ENCODE measurements around the gene EDARADD. TPM values are rescaled to one million over a fixed set of nuclear protein-coding genes. Genes with fewer than 3 reads are reported as not detected.
A peak's percentile ranks its signal among the peaks of the same experiment; 100 is the strongest.

EDARADD gene
- total RNA-seq (2021; ENCODE audit: unreplicated experiment): 35.4 TPM
- 30.5 TPM for polyA plus RNA-seq (2012; ENCODE audit: insufficient read length)
- Bru-seq, nascent RNA: percentile 80 among the genes with signal in this experiment
- percentile 62 among the genes with signal in this experiment for BruChase-seq, experiment 1, labeled RNA remaining after a 2-hour chase
- BruChase-seq, experiment 2, labeled RNA remaining after a 6-hour chase: percentile 64 among the genes with signal in this experiment
- long read RNA-seq, transcript EDARADD-202 (6 exons, 3,097 nt): major isoform, 69 of 107 reads
- long read RNA-seq, transcript EDARADD-201 (6 exons, 858 nt): minor isoform, 8 of 107 reads
- long read RNA-seq, partial matches to known transcripts: 1 of 107 reads
- long read RNA-seq, other reads (novel, unspliced or antisense): 29 of 107 reads

GRCh38 chr1:236393681-236394481 lies at the start of gene EDARADD:
Gene EDARADD (plus strand): TSS chr1:236394286. CDS start chr1:236394445, 159 bp downstream.
- H3K27me3 ChIP-seq (ENCODE audit: control insufficient read depth, insufficient read depth, low read length): no peaks in the 10 kb centered on the region
- intact Hi-C loops (cut with micrococcal nuclease; ENCODE audit: unreplicated experiment): loop anchor here (10.0 kb wide), 2 partner anchors 109 to 289 kb away; partner anchors contain the start of gene ERO1B
- ChIA-PET CTCF (no interaction called here), POLR2A (interaction anchor here (0.5 to 0.6 kb wide), 2 partner anchors 10 to 13 kb away, joined by 3 read pairs; no protein-coding TSS in a partner anchor)
- H3K36me3 ChIP-seq (ENCODE audit: control insufficient read depth, insufficient read depth, low read length): no peaks in the 10 kb centered on the region
- no TSS peak for BruUV-seq (replicated peaks)
- peaks cover 50% of the 10 kb centered on the region for H3K4me1 ChIP-seq (ENCODE audit: control insufficient read depth, insufficient read depth, low read length)
- DNase-seq (ENCODE audit: low read depth, low spot score): no peak
- peak within 1 kb of the TSS; percentile 98 for H3K27ac ChIP-seq (ENCODE audit: low read length)
- H3K9me3 ChIP-seq (ENCODE audit: control insufficient read depth, insufficient read depth, low read depth, low read length): no peaks in the 10 kb centered on the region
- ATAC-seq: no peak
- in situ Hi-C loops (cut with HindIII; ENCODE audit: low pct_unique_long_range_greater_than_20kb, low sequenced_read_pairs): no loop called here
- TF ChIP-seq SIN3A (IDR thresholded peaks at IDR 0.05; ENCODE audit: borderline replicate concordance, insufficient read depth, low read depth, low read length) (no peak), REST (IDR thresholded peaks at IDR 0.05; ENCODE audit: insufficient read depth in 1 of 2, low read depth in 2 of 2, low read length in 1 of 2) (no peak), TCF7L2 (IDR thresholded peaks at IDR 0.05; ENCODE audit: low read depth, low read length) (no peak), POLR2AphosphoS5 (IDR thresholded peaks at IDR 0.05; ENCODE audit: low read depth, low read length) (no peak)
- TF ChIP-seq, protein P1, sequence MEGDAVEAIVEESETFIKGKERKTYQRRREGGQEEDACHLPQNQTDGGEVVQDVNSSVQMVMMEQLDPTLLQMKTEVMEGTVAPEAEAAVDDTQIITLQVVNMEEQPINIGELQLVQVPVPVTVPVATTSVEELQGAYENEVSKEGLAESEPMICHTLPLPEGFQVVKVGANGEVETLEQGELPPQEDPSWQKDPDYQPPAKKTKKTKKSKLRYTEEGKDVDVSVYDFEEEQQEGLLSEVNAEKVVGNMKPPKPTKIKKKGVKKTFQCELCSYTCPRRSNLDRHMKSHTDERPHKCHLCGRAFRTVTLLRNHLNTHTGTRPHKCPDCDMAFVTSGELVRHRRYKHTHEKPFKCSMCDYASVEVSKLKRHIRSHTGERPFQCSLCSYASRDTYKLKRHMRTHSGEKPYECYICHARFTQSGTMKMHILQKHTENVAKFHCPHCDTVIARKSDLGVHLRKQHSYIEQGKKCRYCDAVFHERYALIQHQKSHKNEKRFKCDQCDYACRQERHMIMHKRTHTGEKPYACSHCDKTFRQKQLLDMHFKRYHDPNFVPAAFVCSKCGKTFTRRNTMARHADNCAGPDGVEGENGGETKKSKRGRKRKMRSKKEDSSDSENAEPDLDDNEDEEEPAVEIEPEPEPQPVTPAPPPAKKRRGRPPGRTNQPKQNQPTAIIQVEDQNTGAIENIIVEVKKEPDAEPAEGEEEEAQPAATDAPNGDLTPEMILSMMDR (IDR thresholded peaks at IDR 0.05): no peak
- H3K4me3 ChIP-seq (ENCODE audit: low read depth in 2 of 2, low read length in 2 of 2): peak within 1 kb of the TSS; percentile 72 to 95

DNA sequence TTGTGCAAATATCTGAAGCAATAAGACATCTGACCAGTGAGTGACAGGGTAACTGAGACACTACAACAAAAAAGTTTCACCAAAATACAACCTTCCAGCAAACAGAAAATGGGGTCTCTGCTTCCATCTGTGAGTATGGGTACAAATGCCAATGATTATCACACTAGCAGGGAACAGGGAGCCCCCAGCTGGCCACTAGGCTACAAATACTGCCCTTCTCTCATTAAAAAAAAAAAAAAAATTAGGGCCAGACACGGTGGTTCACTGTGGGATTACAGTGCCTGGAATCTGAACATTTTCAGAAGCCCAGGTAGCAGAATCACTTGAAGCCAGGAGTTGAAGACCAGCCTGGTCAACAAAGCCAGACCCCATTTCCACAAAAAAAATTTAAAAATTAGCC lies 48.4 kb upstream of the EDARADD start:
- Histone ChIP-seq H3K27me3 (ENCODE audit: control insufficient read depth, insufficient read depth, low read length) (no peaks in the 10 kb centered on the region), H3K4me3 (ENCODE audit: low read depth in 2 of 2, low read length in 2 of 2) (no peak overlapping the region), H3K36me3 (ENCODE audit: control insufficient read depth, insufficient read depth, low read length) (no peaks in the 10 kb centered on the region), H3K9me3 (ENCODE audit: control insufficient read depth, insufficient read depth, low read depth, low read length) (no peaks in the 10 kb centered on the region), H3K4me1 (ENCODE audit: control insufficient read depth, insufficient read depth, low read length) (peaks cover 18% of the 10 kb centered on the region), H3K27ac (ENCODE audit: low read length) (peak overlapping the region; percentile 77; the same call in 1 of the 2 replicates)
- ATAC-seq (peak; percentile 44; the same call in 1 of the 2 replicates), DNase-seq (ENCODE audit: low read depth, low spot score) (no peak)
- TF ChIP-seq, protein P1 (IDR thresholded peaks at IDR 0.05): peak; percentile 66
- no peak for TF ChIP-seq SIN3A (IDR thresholded peaks at IDR 0.05; ENCODE audit: borderline replicate concordance, insufficient read depth, low read depth, low read length)
- intact Hi-C loops (cut with micrococcal nuclease; ENCODE audit: unreplicated experiment): no loop called here
- in situ Hi-C loops (cut with HindIII; ENCODE audit: low pct_unique_long_range_greater_than_20kb, low sequenced_read_pairs): loop anchor here (10.0 kb wide), 1 partner anchor 139 kb away; no protein-coding TSS in a partner anchor
- CTCF ChIA-PET: interaction anchor here (0.6 kb wide), 1 partner anchor 36 kb away, joined by 10 read pairs; no protein-coding TSS in a partner anchor
- POLR2A ChIA-PET: no interaction called here
- BruUV-seq (replicated peaks): no TSS peak
